SJSA1 (cell line): ENCODE measurements around the gene TRERF1. TPM values are rescaled to one million over a fixed set of nuclear protein-coding genes. Genes with fewer than 3 reads are reported as not detected.
A peak's percentile ranks its signal among the peaks of the same experiment; 100 is the strongest.
"Not testable (repeated sequence)": the region's sequence is repeated elsewhere in the genome, so short reads cannot be mapped to it uniquely, and the experiment has no call there.

Experiments
- DNase-seq, 2 experiments: peaks; one replicate each; pipeline ENCODE4 v3.0.0-alpha.2; 2015 to 2020; ENCODE audit warnings: low spot score in 2 of 2, low read depth in 1 of 2
- H3K27ac ChIP-seq: fragments of 250-450 bp; sonication (Bioruptor Pico); 2 replicates; pipeline ENCODE4 v1.5.1; 2020; ENCODE audit warnings: mild to moderate bottlenecking, moderate library complexity
- H3K27me3 ChIP-seq: fragments of 250-450 bp; sonication (Bioruptor Pico); replicated peaks from 2 replicates; pipeline ENCODE4 v1.5.1; 2020; ENCODE audit warnings: mild to moderate bottlenecking, moderate library complexity
- H3K36me3 ChIP-seq: fragments of 250-450 bp; sonication (Bioruptor Pico); 2 replicates; pipeline ENCODE4 v1.5.1; 2020; ENCODE audit warnings: mild to moderate bottlenecking
- H3K4me1 ChIP-seq: fragments of 250-450 bp; sonication (Bioruptor Pico); replicated peaks from 2 replicates; pipeline ENCODE4 v1.6.1; 2021; ENCODE audit warnings: mild to moderate bottlenecking
- H3K4me3 ChIP-seq: fragments of 250-450 bp; sonication (Bioruptor Pico); 2 replicates; pipeline ENCODE4 v1.5.1; 2020; ENCODE audit warnings: mild to moderate bottlenecking
- H3K9me3 ChIP-seq: fragments of 250-450 bp; sonication (Bioruptor Pico); replicated peaks from 2 replicates; pipeline ENCODE4 v1.5.1; 2020; ENCODE audit warnings: mild to moderate bottlenecking
- total RNA-seq: library from RNA; depleted of rRNA; stranded (reverse); fragments of >200 nt; shearing (Covaris generic); gene quantifications from 2 replicates; pipeline ENCODE4 v1.2.3, GENCODE V29; 2014

Gene TRERF1
- total RNA-seq, 1 experiment from 2014 or later, result 3.6 TPM

- H3K4me3 ChIP-seq, H3K27ac ChIP-seq, H3K9me3 ChIP-seq, DNase-seq, H3K27me3 ChIP-seq: not testable (repeated sequence)
- H3K4me1 ChIP-seq, result peaks cover 27% of the 10 kb centered on the region
- H3K36me3 ChIP-seq, result peaks cover 26% of the 10 kb centered on the region
These were observed 249.4 kb downstream of the TRERF1 start for GRCh38 chr6:42202131-42202915.

GRCh38 chr6:42201382-42201781, 250.3 kb downstream of the TRERF1 start:
- Histone ChIP-seq H3K36me3 (peaks cover 21% of the 10 kb centered on the region), H3K9me3 (no peaks in the 10 kb centered on the region), H3K27me3 (no peaks in the 10 kb centered on the region), H3K27ac (no peak overlapping the region), H3K4me1 (peaks cover 28% of the 10 kb centered on the region), H3K4me3 (no peak overlapping the region)
- DNase-seq, result no peak

- H3K4me1 ChIP-seq, result peaks cover 28% of the 10 kb centered on the region
- H3K4me3 ChIP-seq, result no peak overlapping the region
- DNase-seq, result peak in 1 of 2 experiments; percentile 70
- peaks cover 15% of the 10 kb centered on the region for H3K36me3 ChIP-seq
- H3K27ac ChIP-seq, result peak overlapping the region; percentile 46
- no peaks in the 10 kb centered on the region for H3K9me3 ChIP-seq
- H3K27me3 ChIP-seq, result no peaks in the 10 kb centered on the region
These were observed 251.7 kb downstream of the TRERF1 start for GRCh38 chr6:42200035-42200434.

GRCh38 chr6:42199106-42199981, 252.4 kb downstream of the TRERF1 start:
- no peak for DNase-seq
- H3K4me3 ChIP-seq, result no peak overlapping the region
- H3K27me3 ChIP-seq, result no peaks in the 10 kb centered on the region
- peaks cover 10% of the 10 kb centered on the region for H3K36me3 ChIP-seq
- H3K27ac ChIP-seq, result peak overlapping the region; percentile 46; the same call in 1 of the 2 replicates
- no peaks in the 10 kb centered on the region for H3K9me3 ChIP-seq
- H3K4me1 ChIP-seq, result peaks cover 28% of the 10 kb centered on the region

- Histone ChIP-seq H3K9me3 (no peaks in the 10 kb centered on the region), H3K27ac (peak overlapping the region; percentile 40), H3K4me3 (no peak overlapping the region), H3K27me3 (no peaks in the 10 kb centered on the region), H3K4me1 (peaks cover 35% of the 10 kb centered on the region), H3K36me3 (peaks cover 1% of the 10 kb centered on the region)
- DNase-seq, result peak; percentile 66 to 75
These were observed 254.0 kb downstream of the TRERF1 start for GRCh38 chr6:42197555-42198362.

- Histone ChIP-seq H3K36me3 (no peaks in the 10 kb centered on the region; the same call in 1 of the 2 replicates), H3K27ac (no peak overlapping the region), H3K27me3 (no peaks in the 10 kb centered on the region), H3K4me1 (peaks cover 32% of the 10 kb centered on the region), H3K9me3 (no peaks in the 10 kb centered on the region), H3K4me3 (no peak overlapping the region)
- no peak for DNase-seq
These were observed 256.3 kb downstream of the TRERF1 start for GRCh38 chr6:42195415-42195814.

- Histone ChIP-seq H3K4me3 (no peak overlapping the region), H3K27me3 (no peaks in the 10 kb centered on the region), H3K27ac (no peak overlapping the region), H3K4me1 (peaks cover 19% of the 10 kb centered on the region), H3K36me3 (no peaks in the 10 kb centered on the region; the same call in 1 of the 2 replicates), H3K9me3 (no peaks in the 10 kb centered on the region)
- DNase-seq, result no peak
These were observed 257.7 kb downstream of the TRERF1 start for GRCh38 chr6:42194056-42194455.

GRCh38 chr6:42193491-42193894, 258.2 kb downstream of the TRERF1 start:
- Histone ChIP-seq H3K4me3 (no peak overlapping the region), H3K27ac (no peak overlapping the region)
- DNase-seq, result peak in 1 of 2 experiments; percentile 18

GRCh38 chr6:42192385-42192784, 259.3 kb downstream of the TRERF1 start:
- H3K27me3 ChIP-seq, DNase-seq: not testable (repeated sequence)

More at GRCh38 chr6:42193491-42193894, 258.2 kb downstream of the TRERF1 start:
- no peaks in the 10 kb centered on the region for H3K9me3 ChIP-seq
- H3K27me3 ChIP-seq, result no peaks in the 10 kb centered on the region
- peaks cover 19% of the 10 kb centered on the region for H3K4me1 ChIP-seq
- no peaks in the 10 kb centered on the region; the same call in 1 of the 2 replicates for H3K36me3 ChIP-seq

GRCh38 chr6:42190554-42191183, 261.1 kb downstream of the TRERF1 start:
- Histone ChIP-seq H3K36me3 (no peaks in the 10 kb centered on the region), H3K27me3 (no peaks in the 10 kb centered on the region), H3K4me3 (no peak overlapping the region), H3K27ac (no peak overlapping the region), H3K9me3 (no peaks in the 10 kb centered on the region), H3K4me1 (peaks cover 7% of the 10 kb centered on the region)
- no peak for DNase-seq

More at GRCh38 chr6:42192385-42192784, 259.3 kb downstream of the TRERF1 start:
- H3K4me3 ChIP-seq, H3K4me1 ChIP-seq, H3K9me3 ChIP-seq, H3K36me3 ChIP-seq, H3K27ac ChIP-seq: not testable (repeated sequence)

- H3K9me3 ChIP-seq, result no peaks in the 10 kb centered on the region
- H3K36me3 ChIP-seq, result no peaks in the 10 kb centered on the region
- H3K4me3 ChIP-seq, result no peak overlapping the region
- H3K27ac ChIP-seq, result no peak overlapping the region
- no peak for DNase-seq
- no peaks in the 10 kb centered on the region for H3K27me3 ChIP-seq
- H3K4me1 ChIP-seq, result peaks cover 2% of the 10 kb centered on the region
These were observed 263.3 kb downstream of the TRERF1 start for GRCh38 chr6:42188406-42188805.

- H3K27me3 ChIP-seq, result no peaks in the 10 kb centered on the region
- no peak overlapping the region for H3K4me3 ChIP-seq
- no peaks in the 10 kb centered on the region for H3K9me3 ChIP-seq
- no peaks in the 10 kb centered on the region for H3K4me1 ChIP-seq
- no peak overlapping the region for H3K27ac ChIP-seq
- no peak for DNase-seq
- H3K36me3 ChIP-seq, result no peaks in the 10 kb centered on the region
These were observed 266.1 kb downstream of the TRERF1 start for GRCh38 chr6:42185597-42185996.

- no peaks in the 10 kb centered on the region for H3K27me3 ChIP-seq
- no peak overlapping the region for H3K27ac ChIP-seq
- no peak for DNase-seq
- H3K9me3 ChIP-seq, result no peaks in the 10 kb centered on the region
- H3K4me1 ChIP-seq, result no peaks in the 10 kb centered on the region
- no peaks in the 10 kb centered on the region for H3K36me3 ChIP-seq
- no peak overlapping the region for H3K4me3 ChIP-seq
These were observed 267.3 kb downstream of the TRERF1 start for GRCh38 chr6:42184475-42184874.
